GM12892 (cell line): ENCODE results near the gene SHMT2.
"Not testable (repeated sequence)": the region's sequence is repeated elsewhere in the genome, so short reads cannot be mapped to it uniquely, and the experiment has no call there.

ENCODE experiments used
- DNase-seq: peaks from one replicate; pipeline ENCODE4 v3.0.0; 2011; ENCODE audit not compliant: insufficient read length
- FAIRE-seq: peaks from 2 replicates; lab custom pipeline; 2011; peaks lifted over from hg19 to GRCh38; lab: Jason Lieb, UNC
- POLR2A ChIP-seq: IDR thresholded peaks from 2 replicates; pipeline ENCODE4 v1.6.1; 2011; ENCODE audit warnings: low read depth, low read length, control low read depth
- POLR2AphosphoS5 ChIP-seq: IDR thresholded peaks from 2 replicates; pipeline ENCODE4 v1.6.1; 2011; ENCODE audit warnings: low read depth, low read length, control low read depth
- TAF1 ChIP-seq: IDR thresholded peaks from 2 replicates; pipeline ENCODE4 v1.6.1; 2011; ENCODE audit warnings: low read depth, mild to moderate bottlenecking, control low read depth, low read length, borderline replicate concordance

The SHMT2 gene

DNA sequence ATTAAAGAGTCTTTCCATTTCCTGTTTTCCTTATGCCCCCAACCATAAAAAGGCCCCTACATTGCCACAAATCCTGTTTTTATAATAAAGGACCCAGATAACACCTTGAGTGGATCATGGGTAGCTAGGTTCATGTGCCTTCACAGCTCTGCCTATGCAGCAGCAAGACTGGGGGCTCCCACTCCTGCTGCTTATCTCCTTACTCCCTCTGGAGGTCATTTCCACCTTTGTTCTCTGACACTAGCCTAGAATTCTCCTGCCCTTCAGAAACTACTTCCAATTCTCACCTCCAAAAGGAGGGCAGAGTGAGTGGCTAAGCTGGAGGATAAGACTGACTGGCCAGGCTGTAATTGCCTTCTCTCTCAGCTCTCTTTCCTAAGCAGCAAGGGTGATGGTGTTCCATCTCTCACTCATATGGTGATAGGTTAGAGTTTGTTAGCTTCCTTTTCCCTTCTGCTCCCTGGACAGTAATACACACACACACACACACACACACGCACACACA is 41.5 kb downstream of the SHMT2 start:
- no peak for FAIRE-seq
- no peak for TF ChIP-seq POLR2A
- TF ChIP-seq POLR2AphosphoS5, result no peak
- no peak for TF ChIP-seq TAF1
- DNase-seq, result no peak

DNA sequence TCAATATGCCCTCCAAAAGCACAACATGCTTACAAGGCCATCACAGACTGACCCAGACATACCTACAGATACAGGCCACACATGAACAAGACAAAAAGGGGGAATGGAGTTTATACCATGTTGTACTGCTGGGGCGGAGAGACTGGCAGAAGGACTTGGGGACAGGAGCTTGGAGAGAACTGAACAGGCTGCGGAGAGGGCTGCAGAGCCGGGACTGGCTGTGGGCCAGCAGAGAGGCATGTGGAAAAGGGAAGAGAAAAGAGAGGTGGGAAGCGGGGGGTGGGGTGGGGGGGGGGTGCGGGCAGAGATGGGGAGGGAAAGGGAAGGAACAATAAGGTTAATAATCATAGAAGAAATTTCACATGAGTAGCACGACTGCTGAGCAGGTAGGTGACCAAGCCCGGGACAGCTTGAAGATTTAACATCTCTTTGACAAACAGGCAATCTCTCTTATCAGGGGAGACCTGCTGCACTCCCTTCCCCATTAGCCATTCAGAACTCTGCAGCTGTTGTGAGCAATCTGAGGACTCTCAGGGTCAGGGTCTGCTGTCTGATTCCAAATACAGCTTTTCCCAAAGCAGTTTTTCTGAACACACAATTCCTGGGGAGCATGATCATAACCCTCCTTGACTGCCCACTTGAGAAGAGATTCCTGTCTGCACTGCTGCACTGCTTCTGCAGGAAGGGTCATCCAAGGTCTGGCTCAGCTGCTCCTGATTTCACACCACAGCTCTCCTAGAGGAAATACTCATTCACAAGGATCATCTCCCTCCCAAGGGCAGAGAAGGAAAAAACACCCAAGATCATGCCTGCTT is 43.0 kb downstream of the SHMT2 start:
- DNase-seq, result no peak
- no peak for FAIRE-seq
- TF ChIP-seq POLR2AphosphoS5 (no peak), POLR2A (no peak)

- TF ChIP-seq TAF1 (no peak), POLR2A (no peak), POLR2AphosphoS5 (no peak)
- no peak for FAIRE-seq
- DNase-seq, result no peak
Measured at GRCh38 chr12:57273516-57273915, 44.0 kb downstream of the SHMT2 start.

DNA sequence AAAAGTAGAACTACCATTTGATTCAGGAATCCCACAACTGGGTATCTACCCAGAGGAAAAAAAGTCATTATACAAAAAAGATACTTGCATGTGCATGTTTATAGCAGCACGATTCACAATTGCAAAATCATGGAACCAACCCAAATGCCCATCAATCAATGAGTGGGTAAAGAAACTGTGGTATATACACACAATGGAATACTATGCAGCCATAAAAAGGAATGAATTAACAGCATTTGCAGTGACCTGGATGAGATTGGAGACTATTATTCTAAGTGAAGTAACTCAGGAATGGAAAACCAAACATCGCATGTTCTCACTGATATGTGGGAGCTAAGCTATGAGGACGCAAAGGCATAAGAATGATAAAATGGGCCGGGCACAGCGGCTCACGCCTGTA is 46.7 kb downstream of the SHMT2 start:
- FAIRE-seq, result not testable (repeated sequence)

DNA sequence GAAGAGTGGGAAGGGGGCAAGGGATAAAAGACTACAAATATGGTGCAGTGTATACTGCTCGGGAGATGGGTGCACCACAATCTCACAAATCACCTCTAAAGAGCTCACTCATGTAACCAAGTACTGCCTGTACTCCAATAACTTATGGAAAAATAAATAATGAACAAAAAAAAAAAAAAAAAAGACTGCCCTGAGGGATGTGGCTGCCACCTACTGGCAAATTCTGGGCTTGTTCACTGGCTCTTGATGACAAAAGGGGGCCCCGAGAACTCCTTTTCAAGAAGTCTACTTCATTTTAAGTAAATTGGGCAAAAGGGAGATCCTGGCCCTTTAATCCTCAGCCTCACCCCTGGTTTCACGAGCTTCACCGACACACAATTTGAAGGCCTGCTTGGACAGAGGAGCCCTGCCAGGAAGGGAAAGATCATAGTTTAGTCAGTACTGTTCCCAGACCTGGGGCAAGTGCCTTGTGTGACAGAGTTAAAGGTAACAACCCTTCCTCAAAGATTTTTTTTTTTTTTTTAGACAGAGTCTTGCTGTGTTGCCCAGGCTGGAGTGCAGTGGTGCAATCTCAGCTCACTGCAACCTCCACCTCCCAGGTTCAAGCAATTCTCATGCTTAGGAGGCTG is 47.5 kb downstream of the SHMT2 start:
- FAIRE-seq (no peak), DNase-seq (no peak)
- TF ChIP-seq POLR2AphosphoS5, result no peak
- no peak for TF ChIP-seq POLR2A
- no peak for TF ChIP-seq TAF1

More for the DNA sequence above, 46.7 kb downstream of the SHMT2 start:
- DNase-seq, result not testable (repeated sequence)

- DNase-seq (no peak), FAIRE-seq (no peak)
- TF ChIP-seq POLR2AphosphoS5, result no peak
- TF ChIP-seq TAF1, result no peak
- TF ChIP-seq POLR2A, result no peak
Measured at GRCh38 chr12:57278465-57279381, 49.2 kb downstream of the SHMT2 start.

GRCh38 chr12:57280211-57281062 is 50.9 kb downstream of the SHMT2 start:
- peak; percentile 92 for FAIRE-seq
- TF ChIP-seq POLR2A (0 out of 2 replicates have a peak, but pooled peaks have one; percentile 49), POLR2AphosphoS5 (peak; percentile 40; the same call in 1 of the 2 replicates), TAF1 (no peak)
- DNase-seq, result peak; percentile 53

DNA sequence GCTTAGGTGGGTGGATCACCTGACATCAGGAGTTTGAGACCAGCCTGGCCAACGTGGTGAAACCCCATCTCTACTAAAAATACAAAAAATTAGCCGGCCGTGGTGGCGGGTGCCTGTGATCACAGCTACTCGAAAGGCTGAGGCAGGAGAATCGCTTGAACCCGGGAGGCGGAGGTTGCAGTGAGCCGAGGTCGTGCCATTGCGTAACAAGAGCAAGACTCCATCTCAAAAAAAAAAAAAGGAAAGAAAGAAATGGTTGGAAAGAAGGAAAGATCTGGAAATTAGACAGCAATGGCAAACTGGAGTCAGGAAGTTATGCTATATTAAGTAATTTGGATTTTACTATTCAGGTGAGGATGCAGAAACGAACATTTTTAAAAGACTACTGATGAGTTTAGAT is 52.6 kb downstream of the SHMT2 start:
- FAIRE-seq, result not testable (repeated sequence)

More for the DNA sequence above, 52.6 kb downstream of the SHMT2 start:
- not testable (repeated sequence) for DNase-seq
